ENCODE data around the gene S100Z. TPM values are rescaled to one million over a fixed set of nuclear protein-coding genes. Genes with fewer than 3 reads are reported as not detected.

S100Z gene
- total and polyA plus RNA-seq, 4 donors, result 0.77 to 1.9 (median 1.5) TPM

DNA sequence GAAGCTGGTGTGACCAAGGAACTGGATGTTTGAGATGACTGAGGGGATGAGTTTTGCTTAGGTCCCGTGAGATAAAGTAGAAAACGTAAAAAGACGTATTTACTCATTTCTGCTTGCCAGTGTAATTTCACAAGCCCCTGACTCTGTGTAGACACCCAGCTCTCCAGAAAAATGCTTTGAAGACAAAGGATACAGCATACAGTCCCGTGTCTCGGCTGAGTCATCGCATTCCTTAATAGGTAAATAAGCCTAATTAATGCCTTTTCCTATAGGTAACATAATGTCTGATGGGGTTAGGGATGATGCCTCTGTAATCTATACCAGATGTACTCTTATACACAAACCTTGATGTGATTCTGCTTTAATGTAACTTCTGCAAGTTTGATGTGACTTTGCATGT lies 20.2 kb downstream of the S100Z start:
- WGBS, 2 donors, result 86 to 94% methylated on average over 6 of the region's 6 CpGs
- Histone ChIP-seq H3K27me3 (ENCODE audit: control insufficient read depth in 3 of 3, insufficient read depth in 3 of 3, low read length in 2 of 3) (no peaks in the 10 kb centered on the region), H3K9me3 (ENCODE audit: control insufficient read depth in 4 of 4, insufficient read depth in 3 of 4, low read length in 3 of 4) (no peaks in the 10 kb centered on the region)

GRCh38 chr5:76874088-76874581 lies 24.3 kb downstream of the S100Z start:
- H3K4me3 ChIP-seq, result no peak overlapping the region
- ATAC-seq (ENCODE audit: insufficient read depth, low FRiP score), result no peak
- no peaks in the 10 kb centered on the region for H3K27me3 ChIP-seq (ENCODE audit: control insufficient read depth in 3 of 3, insufficient read depth in 3 of 3, low read length in 2 of 3)
- TF ChIP-seq, protein P1, sequence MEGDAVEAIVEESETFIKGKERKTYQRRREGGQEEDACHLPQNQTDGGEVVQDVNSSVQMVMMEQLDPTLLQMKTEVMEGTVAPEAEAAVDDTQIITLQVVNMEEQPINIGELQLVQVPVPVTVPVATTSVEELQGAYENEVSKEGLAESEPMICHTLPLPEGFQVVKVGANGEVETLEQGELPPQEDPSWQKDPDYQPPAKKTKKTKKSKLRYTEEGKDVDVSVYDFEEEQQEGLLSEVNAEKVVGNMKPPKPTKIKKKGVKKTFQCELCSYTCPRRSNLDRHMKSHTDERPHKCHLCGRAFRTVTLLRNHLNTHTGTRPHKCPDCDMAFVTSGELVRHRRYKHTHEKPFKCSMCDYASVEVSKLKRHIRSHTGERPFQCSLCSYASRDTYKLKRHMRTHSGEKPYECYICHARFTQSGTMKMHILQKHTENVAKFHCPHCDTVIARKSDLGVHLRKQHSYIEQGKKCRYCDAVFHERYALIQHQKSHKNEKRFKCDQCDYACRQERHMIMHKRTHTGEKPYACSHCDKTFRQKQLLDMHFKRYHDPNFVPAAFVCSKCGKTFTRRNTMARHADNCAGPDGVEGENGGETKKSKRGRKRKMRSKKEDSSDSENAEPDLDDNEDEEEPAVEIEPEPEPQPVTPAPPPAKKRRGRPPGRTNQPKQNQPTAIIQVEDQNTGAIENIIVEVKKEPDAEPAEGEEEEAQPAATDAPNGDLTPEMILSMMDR (IDR thresholded peaks at IDR 0.05; ENCODE audit: control extremely low read depth, extremely low read depth), result no peak
- no peaks in the 10 kb centered on the region for H3K9me3 ChIP-seq (ENCODE audit: control insufficient read depth in 4 of 4, insufficient read depth in 3 of 4, low read length in 3 of 4)
- no peaks in the 10 kb centered on the region for H3K36me3 ChIP-seq (ENCODE audit: control insufficient read depth in 4 of 4, insufficient read depth in 4 of 4, low read length in 4 of 4)
- H3K27ac ChIP-seq (ENCODE audit: low read depth in 1 of 2, low read length in 1 of 2), result no peak overlapping the region
- H3K4me1 ChIP-seq (ENCODE audit: control insufficient read depth in 5 of 5, insufficient read depth in 5 of 5, low read length in 5 of 5), result peaks cover 0 to 9% (median 0%) of the 10 kb centered on the region in 5 donors
- H3K9ac ChIP-seq (ENCODE audit: insufficient read depth in 1 of 2, low read length in 2 of 2), result no peak overlapping the region
- DNase-seq, result no peak
- WGBS, 2 donors, result 44 to 55% methylated on average over 3 of the region's 3 CpGs

More for the DNA sequence above, 20.2 kb downstream of the S100Z start:
- TF ChIP-seq, protein P1 (IDR thresholded peaks at IDR 0.05; ENCODE audit: control extremely low read depth, extremely low read depth), result no peak
- Histone ChIP-seq H3K4me1 (ENCODE audit: control insufficient read depth in 5 of 5, insufficient read depth in 5 of 5, low read length in 5 of 5) (peaks cover 0 to 9% (median 0%) of the 10 kb centered on the region in 5 donors), H3K27ac (ENCODE audit: low read depth in 1 of 2, low read length in 1 of 2) (no peak overlapping the region), H3K36me3 (ENCODE audit: control insufficient read depth in 4 of 4, insufficient read depth in 4 of 4, low read length in 4 of 4) (no peaks in the 10 kb centered on the region), H3K9ac (ENCODE audit: insufficient read depth in 1 of 2, low read length in 2 of 2) (no peak overlapping the region), H3K4me3 (no peak overlapping the region)
- no peak for ATAC-seq (ENCODE audit: insufficient read depth, low FRiP score)
- no peak for DNase-seq

- no peaks in the 10 kb centered on the region for H3K4me1 ChIP-seq (ENCODE audit: control insufficient read depth in 5 of 5, insufficient read depth in 5 of 5, low read length in 5 of 5)
- H3K4me3 ChIP-seq, result no peak overlapping the region
- H3K9ac ChIP-seq (ENCODE audit: insufficient read depth in 1 of 2, low read length in 2 of 2), result no peak overlapping the region
- no peaks in the 10 kb centered on the region for H3K27me3 ChIP-seq (ENCODE audit: control insufficient read depth in 3 of 3, insufficient read depth in 3 of 3, low read length in 2 of 3)
- H3K27ac ChIP-seq (ENCODE audit: low read depth in 1 of 2, low read length in 1 of 2), result no peak overlapping the region
- TF ChIP-seq, protein P1 (IDR thresholded peaks at IDR 0.05; ENCODE audit: control extremely low read depth, extremely low read depth), result no peak
- DNase-seq (no peak), ATAC-seq (ENCODE audit: insufficient read depth, low FRiP score) (no peak)
- 79 to 90% methylated on average over 10 of the region's 10 CpGs for WGBS, 2 donors
- no peaks in the 10 kb centered on the region for H3K36me3 ChIP-seq (ENCODE audit: control insufficient read depth in 4 of 4, insufficient read depth in 4 of 4, low read length in 4 of 4)
- peaks cover 0 to 2% (median 0%) of the 10 kb centered on the region in 4 donors for H3K9me3 ChIP-seq (ENCODE audit: control insufficient read depth in 4 of 4, insufficient read depth in 3 of 4, low read length in 3 of 4)
These were observed 39.0 kb downstream of the S100Z start for GRCh38 chr5:76888733-76889300.

- no peaks in the 10 kb centered on the region for H3K27me3 ChIP-seq (ENCODE audit: control insufficient read depth in 3 of 3, insufficient read depth in 3 of 3, low read length in 2 of 3)
- 66 to 84% methylated on average over 2 of the region's 2 CpGs for WGBS, 2 donors
- DNase-seq (no peak), ATAC-seq (ENCODE audit: insufficient read depth, low FRiP score) (no peak)
- no peak overlapping the region for H3K27ac ChIP-seq (ENCODE audit: low read depth in 1 of 2, low read length in 1 of 2)
- H3K9me3 ChIP-seq (ENCODE audit: control insufficient read depth in 4 of 4, insufficient read depth in 3 of 4, low read length in 3 of 4), result peaks cover 0 to 4% (median 2%) of the 10 kb centered on the region in 4 donors
- no peak overlapping the region for H3K9ac ChIP-seq (ENCODE audit: insufficient read depth in 1 of 2, low read length in 2 of 2)
- H3K36me3 ChIP-seq (ENCODE audit: control insufficient read depth in 4 of 4, insufficient read depth in 4 of 4, low read length in 4 of 4), result no peaks in the 10 kb centered on the region
- no peaks in the 10 kb centered on the region for H3K4me1 ChIP-seq (ENCODE audit: control insufficient read depth in 5 of 5, insufficient read depth in 5 of 5, low read length in 5 of 5)
- H3K4me3 ChIP-seq, result no peak overlapping the region
- TF ChIP-seq, protein P1 (IDR thresholded peaks at IDR 0.05; ENCODE audit: control extremely low read depth, extremely low read depth), result no peak
These were observed 43.5 kb downstream of the S100Z start for GRCh38 chr5:76893294-76893693.
